HepG2 (cell line): ENCODE data around the gene EGFR. TPM values are rescaled to one million over a fixed set of nuclear protein-coding genes. Genes with fewer than 3 reads are reported as not detected.

ENCODE experiments used
- ATF7 ChIP-seq, 2 experiments: fragments of 450-650 bp in 1 of 2; sonication (generic) in 1 of 2; formaldehyde crosslinking in 1 of 2; IDR thresholded peaks; 2 replicates each; pipeline versions ENCODE4 v1.4.0 to v1.6.1; 2016 to 2020; ENCODE audit warnings: antibody characterized with exemption in 1 of 2, mild to moderate bottlenecking in 1 of 2, missing genetic modification reagents in 1 of 2
- CBFB ChIP-seq: sonication (generic); formaldehyde crosslinking; IDR thresholded peaks from 2 replicates; pipeline ENCODE4 v1.4.0; 2020; ENCODE audit warnings: missing genetic modification reagents
- HMG20B ChIP-seq: conservative IDR thresholded peaks from 2 replicates; pipeline ENCODE4 v1.6.1; 2016; ENCODE audit warnings: missing genetic modification reagents, missing compliant biosample characterization
- KAT8 ChIP-seq: IDR thresholded peaks from 2 replicates; pipeline ENCODE4 v1.6.1; 2016; ENCODE audit warnings: missing genetic modification reagents, missing compliant biosample characterization
- MED8 ChIP-seq: sonication (generic); formaldehyde crosslinking; IDR thresholded peaks from 2 replicates; pipeline ENCODE4 v1.8.1; 2023; ENCODE audit warnings: mild to moderate bottlenecking, missing genetic modification reagents; ENCODE audit not compliant: insufficient replicate concordance
- MEIS2 ChIP-seq: sonication (generic); formaldehyde crosslinking; IDR thresholded peaks from 2 replicates; pipeline ENCODE4 v1.9.0; 2021; ENCODE audit warnings: mild to moderate bottlenecking, missing genetic modification reagents
- MTF2 ChIP-seq: sonication (generic); formaldehyde crosslinking; IDR thresholded peaks from 2 replicates; pipeline ENCODE4 v1.5.0; 2020; ENCODE audit warnings: missing genetic modification reagents, borderline replicate concordance
- NFE2L2 ChIP-seq: fragments of 150-350 bp; IDR thresholded peaks from 2 replicates; pipeline ENCODE4 v1.6.1; 2014; ENCODE audit warnings: low read length
- PAF1 ChIP-seq: IDR thresholded peaks from 2 replicates; pipeline ENCODE4 v1.6.1; 2016; ENCODE audit warnings: missing genetic modification reagents, missing compliant biosample characterization
- PHF8 ChIP-seq: sonication (generic); formaldehyde crosslinking; IDR thresholded peaks from 2 replicates; pipeline ENCODE4 v1.5.0; 2020; ENCODE audit warnings: missing genetic modification reagents
- POLR2A ChIP-seq, 2 experiments: IDR thresholded peaks; 2 replicates each; pipeline ENCODE4 v1.6.1; 2011; ENCODE audit warnings: low read depth in 2 of 2, low read length in 2 of 2, mild to moderate bottlenecking in 1 of 2, moderate library complexity in 1 of 2; ENCODE audit not compliant: insufficient read depth in 1 of 2
- POLR2AphosphoS5 ChIP-seq: IDR thresholded peaks from 2 replicates; pipeline ENCODE4 v1.6.1; 2012; ENCODE audit warnings: low read depth, low read length
- RFX3 ChIP-seq: IDR thresholded peaks from 2 replicates; pipeline ENCODE4 v1.6.1; 2016; ENCODE audit warnings: missing biosample characterization, missing genetic modification reagents
- SIX4 ChIP-seq: sonication (generic); formaldehyde crosslinking; IDR thresholded peaks from 2 replicates; pipeline ENCODE4 v1.4.0; 2020; ENCODE audit warnings: missing genetic modification reagents
- SP5 ChIP-seq: IDR thresholded peaks from 2 replicates; pipeline ENCODE4 v1.6.1; 2016; ENCODE audit warnings: low read depth, borderline replicate concordance
- SRSF1 ChIP-seq: fragments of 200-400 bp; formaldehyde crosslinking; optimal IDR thresholded peaks from 2 replicates; pipeline ENCODE3; 2017; ENCODE audit warnings: mild to moderate bottlenecking, low read depth, low read length, moderate library complexity
- ZMYM4 ChIP-seq: sonication (generic); formaldehyde crosslinking; IDR thresholded peaks from 2 replicates; pipeline ENCODE4 v1.8.1; 2023; ENCODE audit warnings: mild to moderate bottlenecking, missing genetic modification reagents
- ZNF263 ChIP-seq: sonication (generic); formaldehyde crosslinking; IDR thresholded peaks from 2 replicates; pipeline ENCODE4 v1.4.0; 2020; ENCODE audit warnings: missing genetic modification reagents
- ZNF296 ChIP-seq: sonication (generic); formaldehyde crosslinking; conservative IDR thresholded peaks from 2 replicates; pipeline ENCODE4 v1.5.0; 2020; ENCODE audit warnings: mild to moderate bottlenecking, missing genetic modification reagents
- ZNF33B ChIP-seq: sonication (generic); formaldehyde crosslinking; IDR thresholded peaks from 2 replicates; pipeline ENCODE4 v1.5.1; 2020; ENCODE audit warnings: mild to moderate bottlenecking, missing genetic modification reagents
- ZNF501 ChIP-seq: sonication (generic); formaldehyde crosslinking; IDR thresholded peaks from 2 replicates; pipeline ENCODE4 v1.5.1; 2020; ENCODE audit warnings: mild to moderate bottlenecking, moderate library complexity, missing genetic modification reagents
- ZNF607 ChIP-seq: sonication (generic); formaldehyde crosslinking; IDR thresholded peaks from 2 replicates; pipeline ENCODE4 v1.5.1; 2020; ENCODE audit warnings: missing genetic modification reagents, mild to moderate bottlenecking, borderline replicate concordance
- ZNF761 ChIP-seq: sonication (generic); formaldehyde crosslinking; conservative IDR thresholded peaks from 2 replicates; pipeline ENCODE4 v1.4.0; 2020; ENCODE audit warnings: mild to moderate bottlenecking, missing genetic modification reagents
- polyA plus RNA-seq, 8 experiments: library from polyadenylated mRNA; depleted of rRNA in 3 of 8; stranded (reverse) in 7 of 8; unstranded in 1 of 8; fragments of >200 nt; fragmentation: Illumina TruSeq in 4 of 8; extraction: Trizol in 4 of 8; gene quantifications; 2 replicates each; pipeline versions ENCODE4 v1.2.1 to v1.2.3, GENCODE V29; 2011 to 2016; ENCODE audit warnings: low read depth in 4 of 8, missing spikeins in 1 of 8, mixed read lengths in 1 of 8; ENCODE audit not compliant: insufficient read depth in 1 of 8
- total RNA-seq, 5 experiments: library from RNA; depleted of rRNA; stranded (reverse); fragments of >200 nt; fragmentation: Illumina TruSeq; extraction: Trizol; gene quantifications; 2 replicates each; pipeline ENCODE4 v1.2.3, GENCODE V29; 2016; ENCODE audit warnings: low read depth in 1 of 5
- TF ChIP-seq, protein P1 (sequence below): sonication (generic); formaldehyde crosslinking; IDR thresholded peaks from 2 replicates; pipeline ENCODE4 v1.4.0; 2020; ENCODE audit warnings: missing genetic modification reagents, mild to moderate bottlenecking, borderline replicate concordance
- TF ChIP-seq, protein P2 (sequence below): sonication (generic); formaldehyde crosslinking; conservative IDR thresholded peaks from 2 replicates; pipeline ENCODE4 v1.8.1; 2023; ENCODE audit warnings: missing genetic modification reagents
- TF ChIP-seq, protein P3 (sequence below): sonication (generic); formaldehyde crosslinking; conservative IDR thresholded peaks from 2 replicates; pipeline ENCODE4 v1.8.0; 2022; ENCODE audit warnings: mild to moderate bottlenecking, moderate library complexity, missing genetic modification reagents

The EGFR gene
- total and polyA plus RNA-seq, 2 of the 13 experiments (the other 11 are each of a cell fraction or from before 2014, with no cell fraction given), result 7.0 to 10.0 TPM

DNA sequence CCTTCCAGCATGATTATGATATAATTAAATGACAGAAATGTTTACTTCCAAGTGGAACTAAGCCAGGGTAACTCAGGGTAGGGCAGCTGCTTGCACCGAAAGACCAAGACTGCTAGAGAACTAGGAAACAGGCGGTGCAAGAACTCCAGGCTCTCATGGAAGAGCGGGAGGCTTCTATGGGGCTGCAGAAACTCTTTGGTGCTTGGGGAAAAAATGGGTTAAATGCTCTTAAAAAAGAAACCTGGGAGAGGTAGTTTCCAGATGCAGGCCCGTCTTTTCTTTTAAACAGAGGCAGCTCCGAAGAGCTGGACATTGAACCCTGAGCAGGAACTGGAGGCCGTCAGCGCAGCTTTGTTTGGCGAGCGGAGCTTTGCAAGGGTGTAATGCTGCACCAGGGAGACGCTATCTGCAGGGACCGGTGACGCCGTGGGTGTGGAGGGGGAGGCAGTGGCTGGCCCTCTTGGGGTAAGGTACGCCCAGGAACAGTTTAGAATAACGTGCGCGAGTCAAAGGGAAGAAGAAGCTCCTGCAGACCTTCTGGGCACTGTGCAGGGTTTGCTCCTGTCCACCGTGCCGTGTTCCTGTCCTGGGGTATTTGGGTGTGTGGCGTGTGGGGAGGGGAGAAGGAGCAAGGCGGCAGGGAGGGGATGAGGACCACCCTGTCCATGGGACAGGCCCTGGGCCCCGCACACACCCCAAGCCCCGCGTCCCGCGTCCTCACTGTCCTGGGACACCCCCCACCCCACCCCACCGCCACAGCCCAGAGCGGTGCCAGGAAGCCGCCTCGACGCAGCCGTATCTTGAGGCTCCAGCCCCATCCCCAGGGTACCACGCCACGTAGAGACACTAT lies 59.0 kb downstream of the EGFR start (continued):
- TF ChIP-seq, protein P1, sequence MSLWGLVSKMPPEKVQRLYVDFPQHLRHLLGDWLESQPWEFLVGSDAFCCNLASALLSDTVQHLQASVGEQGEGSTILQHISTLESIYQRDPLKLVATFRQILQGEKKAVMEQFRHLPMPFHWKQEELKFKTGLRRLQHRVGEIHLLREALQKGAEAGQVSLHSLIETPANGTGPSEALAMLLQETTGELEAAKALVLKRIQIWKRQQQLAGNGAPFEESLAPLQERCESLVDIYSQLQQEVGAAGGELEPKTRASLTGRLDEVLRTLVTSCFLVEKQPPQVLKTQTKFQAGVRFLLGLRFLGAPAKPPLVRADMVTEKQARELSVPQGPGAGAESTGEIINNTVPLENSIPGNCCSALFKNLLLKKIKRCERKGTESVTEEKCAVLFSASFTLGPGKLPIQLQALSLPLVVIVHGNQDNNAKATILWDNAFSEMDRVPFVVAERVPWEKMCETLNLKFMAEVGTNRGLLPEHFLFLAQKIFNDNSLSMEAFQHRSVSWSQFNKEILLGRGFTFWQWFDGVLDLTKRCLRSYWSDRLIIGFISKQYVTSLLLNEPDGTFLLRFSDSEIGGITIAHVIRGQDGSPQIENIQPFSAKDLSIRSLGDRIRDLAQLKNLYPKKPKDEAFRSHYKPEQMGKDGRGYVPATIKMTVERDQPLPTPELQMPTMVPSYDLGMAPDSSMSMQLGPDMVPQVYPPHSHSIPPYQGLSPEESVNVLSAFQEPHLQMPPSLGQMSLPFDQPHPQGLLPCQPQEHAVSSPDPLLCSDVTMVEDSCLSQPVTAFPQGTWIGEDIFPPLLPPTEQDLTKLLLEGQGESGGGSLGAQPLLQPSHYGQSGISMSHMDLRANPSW (CRISPR knock-in tag), result no peak
- no peak for TF ChIP-seq RFX3 (CRISPR knock-in tag)
- TF ChIP-seq ZNF607 (CRISPR knock-in tag), result peak; percentile 47; the same call in 1 of the 2 replicates
- TF ChIP-seq SRSF1, result no peak
- no peak; the same call in 1 of the 2 replicates for TF ChIP-seq ZNF296 (CRISPR knock-in tag)
- TF ChIP-seq SIX4 (CRISPR knock-in tag), result 0 out of 2 replicates have a peak, but pooled peaks have one; percentile 27
- peak; percentile 76; the same call in 1 of the 2 replicates for TF ChIP-seq HMG20B (CRISPR knock-in tag)
- no peak for TF ChIP-seq MTF2 (CRISPR knock-in tag)
- TF ChIP-seq POLR2A (IDR thresholded peaks at IDR 0.05; ENCODE audit: insufficient read depth in 1 of 2, low read depth in 2 of 2, low read length in 2 of 2), result peak in 1 of 2 experiments; percentile 69; a peak in 3 of 4 replicates
- TF ChIP-seq ZNF501 (CRISPR knock-in tag), result peak; percentile 59; the same call in 1 of the 2 replicates
- TF ChIP-seq, protein P2, sequence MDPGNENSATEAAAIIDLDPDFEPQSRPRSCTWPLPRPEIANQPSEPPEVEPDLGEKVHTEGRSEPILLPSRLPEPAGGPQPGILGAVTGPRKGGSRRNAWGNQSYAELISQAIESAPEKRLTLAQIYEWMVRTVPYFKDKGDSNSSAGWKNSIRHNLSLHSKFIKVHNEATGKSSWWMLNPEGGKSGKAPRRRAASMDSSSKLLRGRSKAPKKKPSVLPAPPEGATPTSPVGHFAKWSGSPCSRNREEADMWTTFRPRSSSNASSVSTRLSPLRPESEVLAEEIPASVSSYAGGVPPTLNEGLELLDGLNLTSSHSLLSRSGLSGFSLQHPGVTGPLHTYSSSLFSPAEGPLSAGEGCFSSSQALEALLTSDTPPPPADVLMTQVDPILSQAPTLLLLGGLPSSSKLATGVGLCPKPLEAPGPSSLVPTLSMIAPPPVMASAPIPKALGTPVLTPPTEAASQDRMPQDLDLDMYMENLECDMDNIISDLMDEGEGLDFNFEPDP (CRISPR knock-in tag), result no peak
- peak; percentile 83 for TF ChIP-seq POLR2AphosphoS5
- no peak for TF ChIP-seq MEIS2 (CRISPR knock-in tag)
- no peak for TF ChIP-seq ATF7 (IDR thresholded peaks at IDR 0.05)
- TF ChIP-seq ATF7 (CRISPR knock-in tag; IDR thresholded peaks at IDR 0.05), result no peak
- no peak for TF ChIP-seq PAF1 (CRISPR knock-in tag)
- peak; percentile 42; the same call in 1 of the 2 replicates for TF ChIP-seq PHF8 (CRISPR knock-in tag)
- TF ChIP-seq ZMYM4 (CRISPR knock-in tag), result peak; percentile 59
- no peak for TF ChIP-seq CBFB
- TF ChIP-seq ZNF761, result no peak
- TF ChIP-seq, protein P3, sequence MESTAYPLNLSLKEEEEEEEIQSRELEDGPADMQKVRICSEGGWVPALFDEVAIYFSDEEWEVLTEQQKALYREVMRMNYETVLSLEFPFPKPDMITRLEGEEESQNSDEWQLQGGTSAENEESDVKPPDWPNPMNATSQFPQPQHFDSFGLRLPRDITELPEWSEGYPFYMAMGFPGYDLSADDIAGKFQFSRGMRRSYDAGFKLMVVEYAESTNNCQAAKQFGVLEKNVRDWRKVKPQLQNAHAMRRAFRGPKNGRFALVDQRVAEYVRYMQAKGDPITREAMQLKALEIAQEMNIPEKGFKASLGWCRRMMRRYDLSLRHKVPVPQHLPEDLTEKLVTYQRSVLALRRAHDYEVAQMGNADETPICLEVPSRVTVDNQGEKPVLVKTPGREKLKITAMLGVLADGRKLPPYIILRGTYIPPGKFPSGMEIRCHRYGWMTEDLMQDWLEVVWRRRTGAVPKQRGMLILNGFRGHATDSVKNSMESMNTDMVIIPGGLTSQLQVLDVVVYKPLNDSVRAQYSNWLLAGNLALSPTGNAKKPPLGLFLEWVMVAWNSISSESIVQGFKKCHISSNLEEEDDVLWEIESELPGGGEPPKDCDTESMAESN (CRISPR knock-in tag), result 0 out of 2 replicates have a peak, but pooled peaks have one; percentile 21
- no peak for TF ChIP-seq ZNF33B (CRISPR knock-in tag)
- TF ChIP-seq MED8 (CRISPR knock-in tag), result no peak
- TF ChIP-seq ZNF263, result 0 out of 2 replicates have a peak, but pooled peaks have one; percentile 26
- TF ChIP-seq NFE2L2, result no peak
- TF ChIP-seq SP5 (CRISPR knock-in tag), result 0 out of 2 replicates have a peak, but pooled peaks have one; percentile 26
- TF ChIP-seq KAT8, result 0 out of 2 replicates have a peak, but pooled peaks have one; percentile 43
